GM12864 (cell line): Measurements from ENCODE around the gene ST7.
A peak's percentile ranks its signal among the peaks of the same experiment; 100 is the strongest.

Experiments
- DNase-seq: peaks from one replicate; pipeline ENCODE4 v3.0.0-alpha.2; 2011; ENCODE audit warnings: low read depth
- H3K4me3 ChIP-seq: 2 replicates; pipeline ENCODE4 v1.5.1; 2011; ENCODE audit warnings: mild to moderate bottlenecking, low read depth, low read length, control low read depth
- CTCF ChIP-seq: IDR thresholded peaks from 2 replicates; pipeline ENCODE4 v1.5.1; 2011; ENCODE audit warnings: low read depth, mild to moderate bottlenecking, moderate library complexity, low read length, control low read depth, inconsistent platforms; ENCODE audit errors: missing control alignments

ST7 gene

GRCh38 chr7:117014673-117015133 is 61.4 kb downstream of the ST7 start:
- DNase-seq, result peak; percentile 30
- peak overlapping the region; percentile 49 for H3K4me3 ChIP-seq
- TF ChIP-seq CTCF, result no peak

GRCh38 chr7:117015258-117016184 is 62.2 kb downstream of the ST7 start:
- peak overlapping the region; percentile 49 for H3K4me3 ChIP-seq
- no peak for DNase-seq
- no peak for TF ChIP-seq CTCF

GRCh38 chr7:117017017-117017451 is 63.7 kb downstream of the ST7 start:
- DNase-seq, result no peak
- TF ChIP-seq CTCF, result no peak
- H3K4me3 ChIP-seq, result no peak overlapping the region; the same call in 1 of the 2 replicates

GRCh38 chr7:117017702-117018266 is 64.5 kb downstream of the ST7 start:
- DNase-seq, result no peak
- TF ChIP-seq CTCF, result no peak
- H3K4me3 ChIP-seq, result no peak overlapping the region

DNA sequence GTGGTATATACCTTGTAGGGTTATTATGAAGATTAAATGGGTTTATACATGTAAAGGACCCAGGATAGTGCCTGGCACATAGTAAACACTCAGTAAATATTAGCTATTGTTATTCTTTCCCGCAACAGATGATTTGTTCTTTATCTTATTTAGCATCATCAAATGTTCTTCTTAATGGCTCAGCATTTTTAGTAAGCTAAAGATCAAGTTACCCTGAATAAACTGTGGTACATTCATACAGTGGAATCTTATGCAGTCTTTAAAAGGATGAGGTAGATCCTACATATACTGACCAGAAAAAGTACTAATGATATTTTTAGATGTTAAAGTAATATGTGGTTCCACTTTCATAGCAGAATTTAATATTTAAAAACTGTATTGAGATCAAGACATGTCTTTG is 65.4 kb downstream of the ST7 start:
- DNase-seq, result no peak
- no peak for TF ChIP-seq CTCF

GRCh38 chr7:117019287-117019686 is 66.0 kb downstream of the ST7 start:
- no peak overlapping the region for H3K4me3 ChIP-seq
- TF ChIP-seq CTCF, result no peak
- DNase-seq, result no peak

More for the DNA sequence above, 65.4 kb downstream of the ST7 start:
- H3K4me3 ChIP-seq, result no peak overlapping the region
